ENCODE measurements around the gene ROR2.

DNA sequence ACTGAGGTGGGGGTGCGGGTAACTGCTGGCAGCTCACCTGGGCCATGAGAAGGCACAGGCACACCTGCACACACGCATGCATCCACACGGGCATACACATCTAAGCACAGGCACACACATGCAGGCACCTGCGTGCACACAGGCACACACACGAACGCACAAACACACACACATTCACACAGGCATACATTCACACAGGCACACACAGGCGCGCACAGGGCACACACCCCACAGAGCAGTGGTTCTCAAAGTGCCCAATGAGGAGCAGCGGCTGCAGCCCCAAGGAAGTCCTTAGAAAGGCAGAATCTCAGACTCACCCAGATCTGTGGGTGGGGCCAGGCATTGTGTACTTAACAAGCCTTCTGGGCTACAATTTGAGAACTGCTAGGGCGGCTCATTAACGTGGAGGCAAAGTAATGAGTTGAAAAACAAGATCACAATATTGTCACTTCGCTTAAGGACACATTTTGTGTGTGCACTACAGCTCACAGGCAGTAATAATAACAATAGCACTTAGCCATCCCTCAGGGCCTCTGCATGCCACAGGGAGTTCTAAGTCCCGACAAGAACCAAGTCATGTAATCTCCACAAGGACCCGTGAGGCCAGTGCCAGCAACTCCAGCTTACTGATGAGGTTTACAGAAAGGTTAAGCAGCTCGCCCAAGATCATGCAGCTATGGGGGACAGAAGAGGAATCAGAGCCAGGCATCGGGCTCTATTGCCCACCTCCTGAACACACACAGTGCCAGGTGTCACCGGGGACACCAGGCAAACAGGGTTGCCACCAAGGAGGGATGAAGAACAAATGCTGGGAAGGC is 91.6 kb downstream of the ROR2 start:
- TF ChIP-seq CEBPB (IDR thresholded peaks at IDR 0.05; ENCODE audit: borderline replicate concordance, low read depth, low read length) (no peak), TBL1XR1 (IDR thresholded peaks at IDR 0.05; ENCODE audit: borderline replicate concordance, low read length, partially characterized antibody) (no peak), CREB1 (IDR thresholded peaks at IDR 0.05) (no peak), CREB1 (CRISPR knock-in tag; IDR thresholded peaks at IDR 0.05) (no peak), ARHGAP35 (CRISPR knock-in tag; IDR thresholded peaks at IDR 0.05; ENCODE audit: borderline replicate concordance) (no peak), SIN3A (IDR thresholded peaks at IDR 0.05; ENCODE audit: borderline replicate concordance, low read depth, low read length) (no peak), ATF1 (CRISPR knock-in tag; IDR thresholded peaks at IDR 0.05) (no peak), PRDM10 (CRISPR knock-in tag; IDR thresholded peaks at IDR 0.05; ENCODE audit: low read depth) (no peak), HDAC1 (CRISPR knock-in tag; IDR thresholded peaks at IDR 0.05) (no peak)
